T-helper 1 cell treated with Interleukin-12 subunit alpha and Interleukin-12 subunit beta and Interleukin-4 antibody, amounts not matched to agents 30 ng/mL and 1 ng/mL, for 36 hours (primary cell): ENCODE data around the gene SIGLEC6. TPM values are rescaled to one million over a fixed set of nuclear protein-coding genes. Genes with fewer than 3 reads are reported as not detected.

Source experiments
- intact Hi-C: fragments of 100-400 bp; cut with micrococcal nuclease; formaldehyde crosslinking; loops from one replicate; pipeline ENCODE4 v1.15.1; 2024
- total RNA-seq: library from RNA; stranded (reverse); gene quantifications from 2 replicates; pipeline ENCODE4 v1.2.3, GENCODE V29; 2022

The SIGLEC6 gene
- total RNA-seq, 1 donor from 2014 or later: 0.34 TPM

DNA sequence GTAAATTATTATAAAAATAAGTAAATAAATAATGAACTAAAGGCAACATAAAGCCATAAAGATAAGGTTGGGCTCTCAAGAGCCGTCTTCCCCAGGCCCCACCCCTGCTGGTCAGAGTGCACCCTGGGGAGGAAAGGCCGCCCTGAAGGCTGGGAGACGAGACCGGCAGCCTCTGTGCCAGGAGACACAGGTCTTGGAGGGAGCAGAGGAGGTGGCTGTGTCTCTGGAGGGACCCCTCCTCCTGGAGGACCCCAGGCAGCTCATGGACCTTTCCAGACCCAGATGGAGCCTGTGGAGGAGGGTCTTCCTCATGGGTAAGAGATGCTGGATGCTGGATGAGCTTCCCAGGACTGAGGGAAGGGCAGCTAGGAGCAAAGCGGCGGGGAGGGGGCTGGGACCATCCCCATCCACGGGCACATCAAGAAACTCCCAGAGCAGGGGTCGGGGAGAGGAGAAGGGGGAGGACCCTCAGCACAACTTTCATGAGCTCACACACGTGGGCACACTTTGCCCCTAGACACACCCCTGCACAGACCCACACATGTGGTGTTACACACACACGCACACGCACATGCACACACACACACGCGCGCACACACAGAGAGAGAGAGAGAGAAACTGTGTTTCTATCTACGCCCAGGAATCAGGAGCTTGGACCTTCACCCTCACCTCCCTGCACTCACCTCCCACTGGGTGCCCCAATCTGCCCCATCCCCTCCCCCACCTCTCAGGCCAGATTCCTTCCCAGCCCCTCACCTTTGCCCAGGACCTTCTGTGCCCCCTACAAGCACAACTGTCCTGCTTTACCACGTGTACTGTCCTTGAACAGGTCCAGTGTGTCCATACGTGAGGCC lies 52.9 kb downstream of the SIGLEC6 start, which contains the start of gene CEACAM18:
TSS of gene CEACAM18 (plus strand) at position 159 of the 854 bp plus-strand sequence.
- intact Hi-C loops: no loop called here

DNA sequence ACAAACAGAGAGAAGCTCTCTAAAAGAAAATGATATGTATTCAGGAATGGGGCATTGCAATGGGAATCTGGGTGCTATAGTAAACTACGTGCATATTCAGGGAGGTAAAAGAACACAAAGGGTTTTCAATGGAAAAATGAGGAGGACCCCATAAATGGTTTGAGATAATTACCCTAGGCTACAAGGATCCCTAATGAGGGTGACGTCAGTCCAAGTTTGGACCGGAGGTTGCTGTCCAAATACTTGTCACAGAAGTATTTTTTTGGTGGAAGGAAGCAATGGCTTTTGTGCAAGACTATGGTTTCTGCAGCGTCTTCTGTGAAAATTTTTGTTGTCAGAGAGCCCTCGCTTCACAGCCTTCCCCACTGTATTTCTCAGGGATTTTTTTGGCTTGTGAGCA lies 54.1 kb downstream of the SIGLEC6 start:
- intact Hi-C loops: no loop called here

DNA sequence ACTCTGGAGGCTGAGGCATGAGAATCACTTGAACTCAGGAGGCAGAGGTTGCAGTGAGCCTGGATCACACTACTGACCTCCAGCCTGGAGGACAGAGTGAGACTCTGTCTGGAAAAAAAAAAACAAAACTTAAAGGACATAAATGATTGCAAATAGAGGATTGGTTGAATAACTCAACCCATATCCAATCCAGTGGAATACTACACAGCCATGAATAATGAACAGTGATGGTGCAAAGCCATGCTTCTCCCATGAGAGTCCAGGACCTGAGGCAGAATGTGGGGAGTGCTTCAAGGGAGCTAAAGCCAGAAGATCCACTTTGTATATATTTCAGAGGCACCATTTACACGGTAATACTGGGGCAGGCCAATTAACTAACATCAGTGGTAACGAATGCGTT lies 55.3 kb downstream of the SIGLEC6 start:
- intact Hi-C loops: no loop called here

DNA sequence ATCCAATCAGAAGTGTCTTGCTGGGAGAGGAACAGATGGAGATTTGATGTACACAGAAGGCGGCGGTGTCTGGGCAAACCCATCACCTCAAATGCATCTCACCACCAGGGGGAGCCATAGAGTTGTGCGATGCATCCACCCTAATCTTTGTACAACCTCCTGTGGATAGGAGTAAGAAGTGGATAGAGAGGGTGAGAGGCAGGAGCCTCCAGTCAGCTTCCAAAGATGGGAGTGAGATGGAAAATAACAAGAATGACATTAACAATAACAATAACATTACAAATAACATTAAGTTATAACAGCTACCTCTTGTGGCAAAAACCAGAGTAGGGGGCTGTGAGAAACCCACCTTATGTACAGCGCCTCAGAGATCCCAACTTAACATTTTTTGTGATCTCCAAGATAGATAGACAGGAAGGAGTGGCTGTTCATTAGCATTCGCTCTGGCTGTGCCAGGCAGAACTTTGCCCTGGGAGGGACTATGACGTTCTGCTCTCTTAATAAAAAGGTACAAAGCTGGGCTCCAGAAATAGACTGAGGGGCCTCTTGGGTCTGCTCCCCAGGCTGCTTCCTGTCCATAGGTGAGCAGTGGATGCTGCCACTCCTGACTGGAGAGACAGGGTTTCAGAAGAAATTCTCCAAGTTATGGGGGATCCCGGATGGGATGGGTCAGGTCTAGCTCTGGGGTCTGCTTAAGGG lies 58.3 kb downstream of the SIGLEC6 start:
- intact Hi-C loops: loop anchor here (1.0 to 2.0 kb wide), 7 partner anchors 42 to 306 kb away; no protein-coding TSS in a partner anchor

DNA sequence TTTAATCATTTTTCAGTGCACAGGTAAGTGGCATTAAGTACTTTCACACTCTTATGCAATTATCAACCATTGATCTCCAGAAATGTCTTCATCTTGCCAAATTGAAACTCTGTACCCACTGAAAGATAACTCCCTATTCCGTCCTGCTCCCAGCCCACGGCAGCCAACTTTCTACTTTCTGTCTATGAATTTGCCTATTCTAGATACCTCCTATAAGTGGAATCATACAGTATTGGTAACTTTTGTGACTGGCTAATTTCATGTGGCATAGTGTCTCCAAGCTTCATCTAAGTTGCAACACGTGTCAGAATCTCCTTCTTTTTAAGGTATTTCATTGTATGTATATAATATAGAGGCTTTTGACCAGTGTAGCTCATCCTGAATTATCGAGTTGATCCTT lies 58.9 kb downstream of the SIGLEC6 start:
- intact Hi-C loops: loop anchor here (1.0 to 2.0 kb wide), 7 partner anchors 43 to 306 kb away; no protein-coding TSS in a partner anchor

DNA sequence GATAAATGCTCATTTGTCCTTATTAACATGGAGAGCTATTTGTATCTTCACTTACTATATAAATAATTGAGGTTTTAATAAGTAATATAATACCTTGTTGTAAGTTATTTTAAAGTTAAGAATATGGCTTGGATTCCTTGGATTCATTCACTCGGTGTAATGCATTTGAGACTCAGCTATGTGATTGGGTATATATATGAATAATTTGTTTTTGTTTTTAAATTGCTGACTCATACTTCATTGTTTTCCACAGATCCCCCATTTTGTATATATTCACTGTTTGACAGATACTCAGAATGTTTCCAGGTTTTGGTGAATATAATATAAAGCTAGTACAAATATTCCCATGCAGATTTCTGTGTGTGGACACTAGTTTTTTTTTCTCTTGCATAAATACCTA lies 59.9 kb downstream of the SIGLEC6 start:
- intact Hi-C loops: no loop called here

DNA sequence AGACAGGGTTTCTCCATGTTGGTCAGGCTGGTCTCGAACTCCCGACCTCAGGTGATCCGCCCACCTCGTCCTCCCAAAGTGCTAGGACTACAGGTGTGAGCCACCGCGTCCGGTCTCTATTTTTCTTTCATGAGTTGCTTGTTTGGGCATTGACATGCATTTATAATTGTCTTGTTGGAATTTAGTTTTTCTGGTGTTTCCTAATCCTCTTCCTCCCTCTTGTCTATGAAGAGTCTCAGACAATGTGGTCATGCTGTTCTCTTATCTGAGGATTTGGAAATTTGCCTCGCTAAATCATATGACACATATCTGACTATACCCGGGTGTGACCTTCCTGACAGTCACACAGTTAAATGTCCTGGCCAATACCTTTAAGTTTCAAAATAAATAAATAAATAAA lies 60.5 kb downstream of the SIGLEC6 start:
- intact Hi-C loops: no loop called here

DNA sequence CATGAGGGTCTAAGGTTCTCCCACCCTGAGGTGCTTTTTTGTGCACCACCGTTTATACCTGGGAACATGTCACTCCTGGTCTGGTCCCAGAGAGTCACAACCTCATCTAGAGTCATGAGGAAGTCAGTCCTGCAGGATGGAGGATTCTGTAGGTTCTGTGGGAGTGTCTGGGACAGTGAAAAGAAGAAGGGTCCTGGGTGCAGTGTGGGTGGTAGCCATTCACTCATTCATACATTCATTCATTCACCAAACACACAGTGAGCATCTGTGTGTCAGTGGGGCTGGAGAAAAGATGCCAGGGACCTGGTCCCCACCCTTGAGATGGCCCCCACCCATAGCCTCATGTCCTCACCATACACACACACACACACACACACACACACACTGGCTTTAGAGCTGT lies 61.8 kb downstream of the SIGLEC6 start:
- intact Hi-C loops: no loop called here

DNA sequence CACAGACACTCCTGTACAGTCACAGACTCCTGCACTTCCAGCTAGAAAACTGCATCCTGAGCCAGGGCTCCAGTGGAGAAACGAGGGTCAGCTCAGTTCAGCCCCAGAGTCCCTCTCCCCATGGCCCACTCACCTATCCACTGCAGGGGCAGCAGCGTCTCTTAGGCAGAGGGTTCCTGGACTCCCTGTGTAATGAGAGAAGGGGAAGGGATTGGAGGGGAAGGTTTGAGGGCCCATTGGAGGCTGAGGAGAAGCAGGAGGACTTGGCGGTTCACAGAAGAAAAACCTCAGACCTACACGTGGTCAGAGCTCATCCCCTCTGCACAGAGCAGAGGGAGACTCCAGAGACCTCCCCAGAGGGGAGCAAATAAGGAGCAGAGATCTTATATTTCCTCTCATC lies 62.3 kb downstream of the SIGLEC6 start:
- intact Hi-C loops: no loop called here

DNA sequence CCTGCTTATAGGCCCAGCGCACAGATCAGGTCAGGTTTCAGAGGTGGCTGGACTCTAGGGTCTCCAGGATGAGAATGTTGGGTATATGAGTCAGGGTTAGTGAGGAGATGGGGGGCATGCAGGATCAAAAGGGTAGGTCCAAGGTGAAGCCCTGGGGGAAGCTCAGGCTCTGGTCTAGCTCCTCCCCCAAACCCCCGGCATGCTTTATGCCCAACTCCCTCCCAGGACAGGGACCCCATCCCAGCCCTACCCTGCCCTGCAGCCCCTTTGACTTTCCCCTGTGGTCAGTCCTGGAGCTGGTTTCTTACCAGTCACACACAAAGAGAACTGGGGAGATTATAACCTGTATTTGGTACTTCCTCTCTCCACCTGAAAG lies 62.9 kb downstream of the SIGLEC6 start:
- intact Hi-C loops: no loop called here

DNA sequence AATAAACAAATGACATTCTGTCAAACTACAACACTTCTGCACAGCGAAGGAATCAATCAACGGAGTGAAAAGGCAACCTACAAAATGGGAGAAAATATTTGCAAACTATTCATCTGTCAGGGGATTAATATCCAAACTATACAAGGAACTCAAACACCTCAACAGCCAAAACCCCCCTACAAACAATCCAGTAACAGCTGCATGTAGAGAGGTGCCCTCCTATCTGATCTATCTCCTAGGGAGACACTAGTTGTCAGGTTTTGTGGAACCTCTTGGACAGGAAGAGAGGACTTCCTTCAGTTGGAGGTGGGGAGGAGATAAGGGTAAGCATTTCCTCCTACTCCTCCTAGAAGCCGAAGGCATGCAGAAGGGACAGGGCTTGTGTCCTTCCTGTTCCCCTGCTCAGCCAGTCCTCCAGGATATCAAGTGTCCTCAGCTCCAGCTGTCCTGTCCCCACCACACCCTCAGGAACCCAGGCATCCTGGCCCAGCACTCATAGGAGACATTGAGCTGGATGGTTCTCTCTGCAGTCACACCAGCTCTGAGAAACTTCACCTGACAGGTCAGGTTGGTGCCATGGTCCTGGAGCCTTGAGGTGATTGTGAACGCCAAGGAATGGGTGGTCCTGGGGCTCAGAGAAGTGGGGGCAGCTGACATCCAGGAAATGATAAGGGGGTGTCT lies 63.5 kb downstream of the SIGLEC6 start:
- intact Hi-C loops: no loop called here

Other genes with a start within 250 kb of the SIGLEC6 start
- gene IGLON5, start 220.0 kb downstream of the SIGLEC6 start, total RNA-seq: 0.15 TPM in 1 of 2 replicates, not detected in the other
- 1.0 and 1.2 TPM in 2 replicates for gene VSIG10L, start 189.5 kb downstream of the SIGLEC6 start, total RNA-seq
- 69.6 and 72.2 TPM in 2 replicates for gene ETFB, start 165.3 kb downstream of the SIGLEC6 start, total RNA-seq
- 6.0 and 6.6 TPM in 2 replicates for gene CLDND2, start 162.7 kb downstream of the SIGLEC6 start, total RNA-seq
- 129 and 133 TPM in 2 replicates for gene NKG7, start 159.0 kb downstream of the SIGLEC6 start, total RNA-seq
- gene LIM2, start 143.7 kb downstream of the SIGLEC6 start, total RNA-seq: not detected in 2 replicates
- 0.15 and 0.27 TPM in 2 replicates for gene C19orf84, start 141.1 kb downstream of the SIGLEC6 start, total RNA-seq
- 1.3 and 1.4 TPM in 2 replicates for gene SIGLEC10, start 114.0 kb downstream of the SIGLEC6 start, total RNA-seq
- not detected in 2 replicates for gene SIGLEC8, start 73.2 kb downstream of the SIGLEC6 start, total RNA-seq
- gene CEACAM18, start 53.1 kb downstream of the SIGLEC6 start, total RNA-seq: not detected in 2 replicates
- 0.15 TPM in 1 of 2 replicates, not detected in the other for gene SIGLEC12, start 29.9 kb downstream of the SIGLEC6 start, total RNA-seq
- 8.2 and 8.3 TPM in 2 replicates for gene ZNF175, start 39.6 kb upstream of the SIGLEC6 start, total RNA-seq
- gene SIGLEC5, start 98.7 kb upstream of the SIGLEC6 start, total RNA-seq: not detected in 2 replicates
- gene SIGLEC14, start 115.2 kb upstream of the SIGLEC6 start, total RNA-seq: not detected in 2 replicates
- 6.4 and 8.7 TPM in 2 replicates for gene SPACA6, start 161.7 kb upstream of the SIGLEC6 start, total RNA-seq
- not detected in 2 replicates for gene HAS1, start 192.3 kb upstream of the SIGLEC6 start, total RNA-seq
- gene FPR1, start 220.2 kb upstream of the SIGLEC6 start, total RNA-seq: not detected in 2 replicates
- not detected in 2 replicates for gene FPR2, start 229.5 kb upstream of the SIGLEC6 start, total RNA-seq